CD4-positive, alpha-beta T cell treated with Interleukin-21 for 1 hour (primary cell): ENCODE data around the gene KCNMA1.
A peak's percentile ranks its signal among the peaks of the same experiment; 100 is the strongest.

ENCODE experiments used
- DNase-seq: peaks from one replicate; pipeline ENCODE4 v3.0.0-alpha.2; 2020

KCNMA1 gene

GRCh38 chr10:77253147-77253545 is 384.5 kb downstream of the KCNMA1 start:
- DNase-seq = no peak

- DNase-seq = no peak
Measured at GRCh38 chr10:77252380-77253146, 385.0 kb downstream of the KCNMA1 start.

GRCh38 chr10:77251297-77252013 is 386.2 kb downstream of the KCNMA1 start:
- DNase-seq = peak; percentile 7

GRCh38 chr10:77249901-77250459 is 387.6 kb downstream of the KCNMA1 start:
- DNase-seq = no peak

- DNase-seq = no peak
Measured at GRCh38 chr10:77248104-77248790, 389.4 kb downstream of the KCNMA1 start.

GRCh38 chr10:77247031-77247990 is 390.3 kb downstream of the KCNMA1 start:
- DNase-seq = no peak

- DNase-seq = no peak
Measured at GRCh38 chr10:77245953-77246352, 391.7 kb downstream of the KCNMA1 start.

GRCh38 chr10:77244746-77245145 is 392.9 kb downstream of the KCNMA1 start:
- no peak for DNase-seq

- no peak for DNase-seq
Measured at GRCh38 chr10:77244286-77244685, 393.3 kb downstream of the KCNMA1 start.

GRCh38 chr10:77241350-77241725 is 396.3 kb downstream of the KCNMA1 start:
- no peak for DNase-seq

- DNase-seq = no peak
Measured at GRCh38 chr10:77240706-77241349, 396.8 kb downstream of the KCNMA1 start.

GRCh38 chr10:77240041-77240652 is 397.5 kb downstream of the KCNMA1 start:
- no peak for DNase-seq

GRCh38 chr10:77237120-77237519 is 400.5 kb downstream of the KCNMA1 start:
- no peak for DNase-seq

- no peak for DNase-seq
Measured at GRCh38 chr10:77236700-77237099, 400.9 kb downstream of the KCNMA1 start.

- no peak for DNase-seq
Measured at GRCh38 chr10:77236029-77236428, 401.6 kb downstream of the KCNMA1 start.

- no peak for DNase-seq
Measured at GRCh38 chr10:77234599-77234998, 403.0 kb downstream of the KCNMA1 start.

GRCh38 chr10:77233466-77233865 is 404.1 kb downstream of the KCNMA1 start:
- DNase-seq = no peak

- no peak for DNase-seq
Measured at GRCh38 chr10:77231884-77232610, 405.6 kb downstream of the KCNMA1 start.

- DNase-seq = no peak
Measured at GRCh38 chr10:77231375-77231774, 406.2 kb downstream of the KCNMA1 start.

GRCh38 chr10:77230194-77230593 is 407.4 kb downstream of the KCNMA1 start:
- no peak for DNase-seq

- DNase-seq = no peak
Measured at GRCh38 chr10:77229704-77230103, 407.9 kb downstream of the KCNMA1 start.
